HCT116 (cell line): ENCODE results near the gene FANCM. TPM values are rescaled to one million over a fixed set of nuclear protein-coding genes. Genes with fewer than 3 reads are reported as not detected.

Experiments used
- ATAC-seq: fragments of 200-7000 bp; cut with Tn5 transposase; 2 replicates; pipeline ENCODE4 v1.9.1; 2020; ENCODE audit warnings: mild to moderate bottlenecking, moderate library complexity
- BruUV-seq: library from RNA; stranded (reverse); fragments of 400-500 nt; replicated peaks from 2 replicates; lab custom pipeline; 2021; lab: Mats Ljungman, UMichigan
- CTCF ChIA-PET: fragments of 300-600 bp; sonication (Branson Sonifier 250); formaldehyde crosslinking; loops from one replicate; lab custom pipeline; 2021; ENCODE audit warnings: antibody characterized with exemption; lab: Charles Lee
- POLR2A ChIA-PET: fragments of 300-600, 350-600 bp; sonication (Branson Sonifier 250); formaldehyde crosslinking; loops from one replicate; lab custom pipeline; 2021; ENCODE audit warnings: antibody characterized with exemption; lab: Charles Lee
- RAD21 ChIA-PET, 2 experiments: fragments of 300-600 bp; sonication (Branson Sonifier 250); formaldehyde crosslinking; loops; one replicate each; lab custom pipeline; 2023; ENCODE audit warnings: low total read pairs in 2 of 2; ENCODE audit not compliant: uncharacterized antibody in 2 of 2, unreplicated experiment in 2 of 2, low non-redundant PET in 1 of 2; lab: Charles Lee
- DNase-seq: peaks from one replicate; pipeline ENCODE4 v3.0.0-alpha.2; 2010; ENCODE audit warnings: low read depth, low spot score
- H2AFZ ChIP-seq: fragments of 200-600 bp; shearing (Covaris generic), sonication (generic); 2 replicates; pipeline ENCODE4 v1.6.1; 2017; ENCODE audit warnings: low read depth, mixed run types, mixed read lengths, antibody characterized with exemption, low read length; ENCODE audit not compliant: poor library complexity, severe bottlenecking
- H3K27ac ChIP-seq: 2 replicates; pipeline ENCODE4 v1.5.1; 2012; ENCODE audit warnings: low read depth, low read length
- H3K27me3 ChIP-seq: fragments of 200-600 bp; sonication (generic); 2 replicates; pipeline ENCODE4 v1.6.1; 2016; ENCODE audit warnings: mixed run types, low read length, mixed read lengths; ENCODE audit not compliant: insufficient read depth
- H3K36me3 ChIP-seq, 2 experiments: fragments of 200-500 bp in 1 of 2; fragments of 200-600 bp in 1 of 2; sonication (Bioruptor generic) in 1 of 2; sonication (generic) in 1 of 2; 2 replicates each; pipeline versions ENCODE4 v1.5.1 to v1.6.1; 2014 to 2016; ENCODE audit warnings: low read length in 2 of 2, inconsistent platforms in 1 of 2, mixed read lengths in 1 of 2, mixed run types in 1 of 2; ENCODE audit not compliant: insufficient read depth in 2 of 2, control insufficient read depth in 1 of 2
- H3K4me1 ChIP-seq, 2 experiments: fragments of 200-600 bp in 1 of 2; sonication (generic) in 1 of 2; 2 replicates each; pipeline versions ENCODE4 v1.5.1 to v1.6.1; 2012 to 2017; ENCODE audit warnings: low read length in 2 of 2, inconsistent platforms in 1 of 2, mild to moderate bottlenecking in 1 of 2, mixed read lengths in 1 of 2, mixed run types in 1 of 2, moderate library complexity in 1 of 2; ENCODE audit not compliant: insufficient read depth in 2 of 2, control insufficient read depth in 1 of 2
- H3K4me2 ChIP-seq: fragments of 200-600 bp; sonication (generic); 2 replicates; pipeline ENCODE4 v1.6.1; 2017; ENCODE audit warnings: mixed run types, low read length, mixed read lengths
- H3K4me3 ChIP-seq, 2 experiments: fragments of 200-600 bp in 1 of 2; sonication (generic) in 1 of 2; replicated peaks in 1 of 2; 2 replicates each; pipeline ENCODE4 v1.5.1; 2011 to 2016; ENCODE audit warnings: low read length in 2 of 2, control low read depth in 1 of 2, low read depth in 1 of 2, mild to moderate bottlenecking in 1 of 2, mixed read lengths in 1 of 2, mixed run types in 1 of 2
- H3K79me2 ChIP-seq: fragments of 200-600 bp; sonication (generic); 2 replicates; pipeline ENCODE4 v1.6.1; 2017; ENCODE audit warnings: mild to moderate bottlenecking, mixed run types, low read length, moderate library complexity, mixed read lengths; ENCODE audit not compliant: insufficient read depth
- H3K9ac ChIP-seq: fragments of 200-600 bp; sonication (generic); 2 replicates; pipeline ENCODE4 v1.6.1; 2016; ENCODE audit warnings: low read length, mixed read lengths
- H3K9me2 ChIP-seq: fragments of 200-600 bp; sonication (generic), shearing (Covaris generic); 2 replicates; pipeline ENCODE4 v1.6.1; 2017; ENCODE audit warnings: mixed run types, mild to moderate bottlenecking, moderate library complexity; ENCODE audit not compliant: insufficient read depth
- H3K9me3 ChIP-seq, 2 experiments: fragments of 200-500 bp in 1 of 2; fragments of 200-600 bp in 1 of 2; sonication (Bioruptor generic) in 1 of 2; sonication (generic) in 1 of 2; 2 replicates each; pipeline ENCODE4 v1.6.1; 2014 to 2017; ENCODE audit warnings: low read length in 2 of 2, mixed read lengths in 2 of 2, inconsistent platforms in 1 of 2, low read depth in 1 of 2, mild to moderate bottlenecking in 1 of 2, mixed run types in 1 of 2, moderate library complexity in 1 of 2; ENCODE audit not compliant: control insufficient read depth in 1 of 2, insufficient read depth in 1 of 2
- H4K20me1 ChIP-seq: fragments of 200-600 bp; sonication (generic), shearing (Covaris generic); 2 replicates; pipeline ENCODE4 v1.6.1; 2017; ENCODE audit warnings: mixed run types, mild to moderate bottlenecking, moderate library complexity; ENCODE audit not compliant: insufficient read depth
- ATF3 ChIP-seq: IDR thresholded peaks from 2 replicates; pipeline ENCODE4 v1.6.1; 2012
- FOSL1 ChIP-seq: IDR thresholded peaks from 2 replicates; pipeline ENCODE4 v1.6.1; 2012; ENCODE audit warnings: low read depth
- REST ChIP-seq: IDR thresholded peaks from 2 replicates; pipeline ENCODE4 v1.6.1; 2012; ENCODE audit warnings: low read depth
- YY1 ChIP-seq: IDR thresholded peaks from 2 replicates; pipeline ENCODE4 v1.6.1; 2011; ENCODE audit warnings: low read length, low read depth, moderate library complexity, mild to moderate bottlenecking; ENCODE audit not compliant: insufficient replicate concordance; ENCODE audit errors: extremely low read depth
- ZFX ChIP-seq: fragments of 450-650 bp; IDR thresholded peaks from 2 replicates; pipeline ENCODE4 v1.6.1; 2017
- intact Hi-C: fragments of 100-400 bp; cut with micrococcal nuclease; formaldehyde crosslinking; loops from 2 replicates; pipeline ENCODE4 v1.10.0; 2022
- total RNA-seq: library from RNA; stranded (reverse); gene quantifications from one replicate; pipeline ENCODE4 v1.2.1, GENCODE V29; 2021; ENCODE audit not compliant: unreplicated experiment

FANCM gene
- total RNA-seq, 1 experiment from 2014 or later = 10.9 TPM

GRCh38 chr14:45185100-45185814 is 49.5 kb downstream of the FANCM start:
- H3K9me2 ChIP-seq = no peaks in the 10 kb centered on the region
- CTCF ChIA-PET = no interaction called here
- POLR2A ChIA-PET = no interaction called here
- H3K27me3 ChIP-seq = no peaks in the 10 kb centered on the region
- H3K36me3 ChIP-seq = peaks cover 3 to 10% of the 10 kb centered on the region in 2 experiments; a peak in 2 of 4 replicates
- no peaks in the 10 kb centered on the region for H3K79me2 ChIP-seq
- TF ChIP-seq YY1 = no peak
- TF ChIP-seq REST = no peak
- no peak for TF ChIP-seq FOSL1
- TF ChIP-seq ZFX = no peak
- no peak for TF ChIP-seq ATF3
- H3K4me2 ChIP-seq = no peak overlapping the region
- no TSS peak for BruUV-seq
- DNase-seq (no peak), ATAC-seq (no peak)
- no peak overlapping the region for H3K27ac ChIP-seq
- RAD21 ChIA-PET = no interaction called here
- no peak overlapping the region for H3K9ac ChIP-seq
- intact Hi-C loops = no loop called here
- no peak overlapping the region for H2AFZ ChIP-seq
- H3K4me1 ChIP-seq = no peaks in the 10 kb centered on the region
- no peak overlapping the region for H3K4me3 ChIP-seq
- no peaks in the 10 kb centered on the region for H4K20me1 ChIP-seq
- no peaks in the 10 kb centered on the region for H3K9me3 ChIP-seq
